Naive thymus-derived CD4-positive, alpha-beta T cell (primary cell): ENCODE data around the gene EMB. TPM values are rescaled to one million over a fixed set of nuclear protein-coding genes. Genes with fewer than 3 reads are reported as not detected.
"Not testable (repeated sequence)": the region's sequence is repeated elsewhere in the genome, so short reads cannot be mapped to it uniquely, and the experiment has no call there.

Experiments
- ATAC-seq: fragments of 150-1000 bp; cut with Tn5 transposase; 2 replicates; pipeline ENCODE4 v1.10.0; 2021; ENCODE audit warnings: mild to moderate bottlenecking, moderate library complexity
- CTCF ChIA-PET: fragments of 350-600 bp; sonication (Branson Sonifier 250); formaldehyde crosslinking; loops from one replicate; lab custom pipeline; 2021; ENCODE audit warnings: antibody characterized with exemption; lab: Charles Lee
- POLR2A ChIA-PET: fragments of 350-600 bp; sonication (Branson Sonifier 250); formaldehyde crosslinking; loops from one replicate; lab custom pipeline; 2021; ENCODE audit warnings: antibody characterized with exemption, inconsistent platforms; lab: Charles Lee
- DNase-seq, 9 donors: peaks; one replicate each; pipeline versions ENCODE4 v3.0.0 to v3.0.0-alpha.2; 2020 to 2022; ENCODE audit warnings: mixed read lengths in 1 of 9
- H3K27ac ChIP-seq: one replicate; pipeline ENCODE4 v1.7.0; 2013; ENCODE audit warnings: mild to moderate bottlenecking, low read depth, low read length, moderate library complexity
- H3K27me3 ChIP-seq, 2 donors: one replicate each; pipeline ENCODE4 v1.7.0; 2013; ENCODE audit warnings: low read length in 2 of 2, mild to moderate bottlenecking in 2 of 2, moderate library complexity in 2 of 2; ENCODE audit not compliant: control insufficient read depth in 2 of 2, insufficient read depth in 2 of 2
- H3K36me3 ChIP-seq, 3 experiments: 1 replicate in 2 of 3; 2 replicates in 1 of 3; pipeline ENCODE4 v1.7.0; 2013; ENCODE audit warnings: low read length in 3 of 3, mild to moderate bottlenecking in 3 of 3, moderate library complexity in 1 of 3; ENCODE audit not compliant: insufficient read depth in 3 of 3, control insufficient read depth in 2 of 3
- H3K4me1 ChIP-seq, 2 donors: one replicate each; pipeline ENCODE4 v1.7.0; 2013; ENCODE audit warnings: low read length in 2 of 2, mild to moderate bottlenecking in 2 of 2, moderate library complexity in 1 of 2; ENCODE audit not compliant: control insufficient read depth in 2 of 2, insufficient read depth in 2 of 2
- H3K4me3 ChIP-seq: 2 replicates; pipeline ENCODE4 v1.7.0; 2013; ENCODE audit warnings: mild to moderate bottlenecking, low read length
- H3K9me3 ChIP-seq, 3 experiments: 1 replicate in 2 of 3; 2 replicates in 1 of 3; pipeline ENCODE4 v1.7.0; 2013; ENCODE audit warnings: low read length in 3 of 3; ENCODE audit not compliant: control insufficient read depth in 2 of 3
- H3K27ac Mint-ChIP-seq, 9 donors: one replicate each; pipeline ENCODE4 v1.8.0; 2020 to 2022; ENCODE audit warnings: mixed read lengths in 9 of 9, mild to moderate bottlenecking in 8 of 9, moderate library complexity in 5 of 9, inconsistent platforms in 2 of 9
- H3K27me3 Mint-ChIP-seq, 5 donors: one replicate each; pipeline ENCODE4 v1.8.0; 2021 to 2022; ENCODE audit warnings: mixed read lengths in 5 of 5, mild to moderate bottlenecking in 1 of 5
- H3K36me3 Mint-ChIP-seq, 5 donors: one replicate each; pipeline ENCODE4 v1.8.0; 2020 to 2022; ENCODE audit warnings: mixed read lengths in 5 of 5, mild to moderate bottlenecking in 3 of 5, inconsistent platforms in 1 of 5
- H3K4me1 Mint-ChIP-seq, 7 donors: one replicate each; pipeline ENCODE4 v1.8.0; 2020 to 2022; ENCODE audit warnings: mixed read lengths in 7 of 7, mild to moderate bottlenecking in 3 of 7, inconsistent platforms in 1 of 7
- H3K4me3 Mint-ChIP-seq, 10 donors: one replicate each; pipeline ENCODE4 v1.8.0; 2020 to 2022; ENCODE audit warnings: mild to moderate bottlenecking in 10 of 10, mixed read lengths in 10 of 10, moderate library complexity in 6 of 10, inconsistent platforms in 2 of 10
- H3K9me3 Mint-ChIP-seq, 11 donors: one replicate each; pipeline ENCODE4 v1.8.0; 2020 to 2022; ENCODE audit warnings: mixed read lengths in 11 of 11, mild to moderate bottlenecking in 4 of 11, inconsistent platforms in 1 of 11, moderate library complexity in 1 of 11
- intact Hi-C, 2 donors: fragments of 100-400 bp; cut with micrococcal nuclease; formaldehyde crosslinking; loops; one replicate each; pipeline ENCODE4 v1.15.1; 2023
- polyA plus RNA-seq, 2 donors: library from polyadenylated mRNA; unstranded; fragments of 300-500 nt; fragmentation: Illumina TruSeq; gene quantifications; one replicate each; pipeline ENCODE4 v1.2.3, GENCODE V29; 2021
- total RNA-seq, 6 experiments: library from RNA in 5 of 6; stranded (reverse) in 5 of 6; gene quantifications; 1 replicate in 5 of 6; 2 replicates in 1 of 6; pipeline ENCODE4 v1.2.3 and lab custom pipeline; 2021 to 2026

Gene EMB
- total and polyA plus RNA-seq, 7 experiments from 2014 or later: 105 to 204 (median 159) TPM

DNA sequence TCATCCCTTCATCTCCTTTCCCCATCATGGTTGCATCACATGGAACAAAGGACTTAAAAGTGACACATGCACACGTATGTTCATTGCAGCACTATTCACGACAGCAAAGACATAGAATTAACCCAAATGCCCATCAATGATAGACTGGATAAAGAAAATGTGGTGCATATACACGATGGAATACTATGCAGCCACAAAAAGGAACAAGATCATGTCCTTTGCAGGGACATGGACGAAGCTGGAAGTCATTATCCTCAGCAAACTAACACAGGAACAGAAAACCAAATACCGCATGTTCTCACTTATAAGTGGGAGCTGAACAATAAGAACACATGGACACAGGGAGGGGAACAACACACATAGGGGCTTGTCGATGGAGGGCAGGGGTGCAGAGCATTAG, 21.4 kb downstream of the EMB start:
- ATAC-seq, H3K27ac ChIP-seq, H3K36me3 ChIP-seq, DNase-seq, H3K9me3 ChIP-seq, H3K27me3 ChIP-seq, H3K27me3 Mint-ChIP-seq, CTCF ChIA-PET, H3K4me3 ChIP-seq: not testable (repeated sequence)
- H3K4me1 ChIP-seq: peaks cover 19 to 32% of the 10 kb centered on the region in 2 donors
- H3K4me1 Mint-ChIP-seq: peaks cover 39 to 89% (median 79%) of the 10 kb centered on the region in 7 donors
- peaks cover 12 to 42% (median 35%) of the 10 kb centered on the region in 5 donors for H3K36me3 Mint-ChIP-seq
- peaks cover 0 to 16% (median 7%) of the 10 kb centered on the region in 11 donors for H3K9me3 Mint-ChIP-seq
- intact Hi-C loops: loop anchor here (5.0 to 10.0 kb wide), 4 partner anchors 57 to 248 kb away; partner anchors contain the start of gene PARP8 (in 2 of the 2)
- H3K27ac Mint-ChIP-seq: peak overlapping the region in 7 of 9 donors; percentile 68 to 87 (median 79)
- POLR2A ChIA-PET: interaction anchor here (1.1 kb wide), 1 partner anchor 8 kb away, joined by 5 read pairs; no protein-coding TSS in a partner anchor
- H3K4me3 Mint-ChIP-seq: peak overlapping the region in 1 of 10 donors; percentile 19

- peak overlapping the region; percentile 65 for H3K27ac ChIP-seq
- H3K4me1 ChIP-seq: peaks cover 32 to 40% of the 10 kb centered on the region in 2 donors
- Mint-ChIP-seq H3K27ac (peak overlapping the region; percentile 68 to 96 (median 92)), H3K9me3 (peaks cover 0 to 15% (median 7%) of the 10 kb centered on the region in 11 donors), H3K4me3 (peak overlapping the region; percentile 33 to 69 (median 56)), H3K4me1 (peaks cover 44 to 92% (median 86%) of the 10 kb centered on the region in 7 donors), H3K36me3 (peaks cover 12 to 44% (median 30%) of the 10 kb centered on the region in 5 donors)
- H3K27me3 Mint-ChIP-seq, H3K36me3 ChIP-seq, H3K9me3 ChIP-seq, POLR2A ChIA-PET, H3K4me3 ChIP-seq, H3K27me3 ChIP-seq: not testable (repeated sequence)
- intact Hi-C loops: loop anchor here (1.0 to 10.0 kb wide), 7 partner anchors 14 to 251 kb away; partner anchors contain the start of gene PARP8 (in 2 of the 2)
- DNase-seq: peak in 1 of 9 donors; percentile 33
- ATAC-seq: peak; percentile 33
- CTCF ChIA-PET: interaction anchor here (0.6 kb wide), 1 partner anchor 291 kb away, joined by 4 read pairs; no protein-coding TSS in a partner anchor
These were observed 24.5 kb downstream of the EMB start for GRCh38 chr5:50416637-50417036.

GRCh38 chr5:50415912-50416311, 25.2 kb downstream of the EMB start:
- no peaks in the 10 kb centered on the region for H3K9me3 ChIP-seq
- Mint-ChIP-seq H3K36me3 (peaks cover 10 to 43% (median 31%) of the 10 kb centered on the region in 5 donors), H3K27me3 (no peaks in the 10 kb centered on the region), H3K4me3 (peak overlapping the region in 7 of 10 donors; percentile 42 to 69 (median 60)), H3K27ac (peak overlapping the region in 8 of 9 donors; percentile 68 to 96 (median 93)), H3K4me1 (peaks cover 49 to 97% (median 90%) of the 10 kb centered on the region in 7 donors), H3K9me3 (peaks cover 0 to 11% (median 5%) of the 10 kb centered on the region in 11 donors)
- H3K4me1 ChIP-seq: peaks cover 37 to 40% of the 10 kb centered on the region in 2 donors
- no peaks in the 10 kb centered on the region for H3K27me3 ChIP-seq
- peak overlapping the region; percentile 65 for H3K27ac ChIP-seq
- DNase-seq (peak in 7 of 9 donors; percentile 57 to 85 (median 74)), ATAC-seq (peak; percentile 86)
- H3K4me3 ChIP-seq: no peak overlapping the region
- H3K36me3 ChIP-seq: no peaks in the 10 kb centered on the region
- intact Hi-C loops: loop anchor here (1.0 to 10.0 kb wide), 7 partner anchors 15 to 251 kb away; partner anchors contain the start of gene PARP8 (in 2 of the 2)
- CTCF ChIA-PET: interaction anchor here (0.9 kb wide), 1 partner anchor 26 kb away, joined by 3 read pairs; no protein-coding TSS in a partner anchor
- POLR2A ChIA-PET: interaction anchor here (0.6 to 0.9 kb wide), 3 partner anchors 25 to 336 kb away, joined by 3 to 4 read pairs (median 3); no protein-coding TSS in a partner anchor

GRCh38 chr5:50410932-50411331, 30.2 kb downstream of the EMB start:
- H3K27ac ChIP-seq, H3K27me3 Mint-ChIP-seq, H3K27me3 ChIP-seq, DNase-seq, CTCF ChIA-PET, H3K4me3 ChIP-seq, ATAC-seq, H3K9me3 ChIP-seq, H3K36me3 ChIP-seq, H3K9me3 Mint-ChIP-seq, POLR2A ChIA-PET: not testable (repeated sequence)
- intact Hi-C loops: loop anchor here in 1 of 2 donors (10.0 kb wide), 1 partner anchor 86 kb away; no protein-coding TSS in a partner anchor
- Mint-ChIP-seq H3K36me3 (peaks cover 0 to 44% (median 40%) of the 10 kb centered on the region in 5 donors), H3K4me1 (peaks cover 31 to 88% (median 78%) of the 10 kb centered on the region in 7 donors), H3K27ac (peak overlapping the region in 4 of 9 donors; percentile 28 to 71 (median 48)), H3K4me3 (peak overlapping the region in 1 of 10 donors; percentile 5)
- peaks cover 18 to 30% of the 10 kb centered on the region in 2 donors for H3K4me1 ChIP-seq

DNA sequence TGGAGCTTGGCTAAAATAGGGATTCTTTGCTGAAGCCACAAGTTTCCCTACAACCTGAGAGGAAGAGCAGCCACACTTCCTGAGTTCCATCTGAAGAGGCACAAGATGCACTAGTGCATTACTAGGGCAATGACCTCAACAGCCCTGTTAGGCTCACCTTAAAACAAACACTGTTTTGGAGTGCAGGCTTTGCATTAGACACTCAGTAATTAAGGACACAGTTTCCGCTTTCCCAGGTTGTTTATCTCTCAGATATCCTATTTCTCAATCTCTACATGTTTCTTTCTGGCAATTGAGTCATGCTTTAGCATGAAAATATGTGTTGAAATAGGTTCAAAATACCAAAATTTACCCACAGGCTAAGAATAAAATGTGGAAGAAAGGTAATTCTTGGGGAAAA, 34.2 kb downstream of the EMB start:
- Mint-ChIP-seq H3K36me3 (peaks cover 8 to 55% (median 42%) of the 10 kb centered on the region in 5 donors), H3K27ac (peak overlapping the region in 1 of 9 donors; percentile 32), H3K4me1 (peaks cover 19 to 75% (median 60%) of the 10 kb centered on the region in 7 donors), H3K4me3 (no peak overlapping the region), H3K27me3 (no peaks in the 10 kb centered on the region), H3K9me3 (peaks cover 0 to 4% (median 0%) of the 10 kb centered on the region in 11 donors)
- ChIA-PET POLR2A (interaction anchor here (1.5 kb wide), 1 partner anchor 34 kb away, joined by 5 read pairs; the partner anchor contains the start of gene EMB), CTCF (interaction anchor here (0.5 kb wide), 1 partner anchor 54 kb away, joined by 3 read pairs; no protein-coding TSS in a partner anchor)
- Histone ChIP-seq H3K27me3 (no peaks in the 10 kb centered on the region), H3K9me3 (no peaks in the 10 kb centered on the region), H3K4me1 (peaks cover 7 to 19% of the 10 kb centered on the region in 2 donors), H3K36me3 (peaks cover 2 to 6% (median 4%) of the 10 kb centered on the region in 3 experiments), H3K4me3 (no peak overlapping the region), H3K27ac (no peak overlapping the region)
- no peak for DNase-seq
- no peak for ATAC-seq
- intact Hi-C loops: loop anchor here in 1 of 2 donors (5.0 kb wide), 1 partner anchor 35 kb away; the partner anchor contains the start of gene EMB

DNA sequence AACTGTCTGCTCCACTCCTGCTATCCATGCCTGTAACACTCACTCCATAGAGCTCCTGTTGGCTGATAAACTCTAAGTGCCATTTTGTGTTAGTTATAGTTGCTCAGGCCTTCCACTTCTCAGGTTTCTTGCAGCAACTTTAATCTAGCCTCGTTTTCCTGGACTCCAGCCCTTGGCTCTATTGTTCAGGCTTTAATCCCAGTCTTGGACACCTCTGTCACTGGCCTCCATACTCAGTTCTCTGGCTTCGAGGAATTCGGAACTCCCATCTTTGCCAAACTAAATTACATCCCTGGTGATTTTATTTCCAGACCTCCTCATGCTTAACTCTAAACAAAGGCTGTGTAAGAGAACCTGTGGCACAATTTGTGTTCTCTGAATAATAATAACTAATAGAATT, 39.8 kb downstream of the EMB start:
- intact Hi-C loops: no loop called here
- Mint-ChIP-seq H3K27me3 (no peaks in the 10 kb centered on the region), H3K4me1 (peaks cover 9 to 74% (median 59%) of the 10 kb centered on the region in 7 donors), H3K9me3 (peaks cover 0 to 4% (median 0%) of the 10 kb centered on the region in 11 donors), H3K27ac (peak overlapping the region in 2 of 9 donors; percentile 9 to 54), H3K36me3 (peaks cover 8 to 60% (median 51%) of the 10 kb centered on the region in 5 donors), H3K4me3 (no peak overlapping the region)
- CTCF ChIA-PET: no interaction called here
- no peak for DNase-seq
- Histone ChIP-seq H3K27ac (no peak overlapping the region), H3K4me3 (no peak overlapping the region), H3K4me1 (peaks cover 0 to 11% of the 10 kb centered on the region in 2 donors), H3K36me3 (peaks cover 0 to 5% (median 2%) of the 10 kb centered on the region in 3 experiments), H3K27me3 (no peaks in the 10 kb centered on the region), H3K9me3 (no peaks in the 10 kb centered on the region)
- ATAC-seq: no peak
- POLR2A ChIA-PET: no interaction called here
